ENCODE results near the gene PKD1.

Gene PKD1

DNA sequence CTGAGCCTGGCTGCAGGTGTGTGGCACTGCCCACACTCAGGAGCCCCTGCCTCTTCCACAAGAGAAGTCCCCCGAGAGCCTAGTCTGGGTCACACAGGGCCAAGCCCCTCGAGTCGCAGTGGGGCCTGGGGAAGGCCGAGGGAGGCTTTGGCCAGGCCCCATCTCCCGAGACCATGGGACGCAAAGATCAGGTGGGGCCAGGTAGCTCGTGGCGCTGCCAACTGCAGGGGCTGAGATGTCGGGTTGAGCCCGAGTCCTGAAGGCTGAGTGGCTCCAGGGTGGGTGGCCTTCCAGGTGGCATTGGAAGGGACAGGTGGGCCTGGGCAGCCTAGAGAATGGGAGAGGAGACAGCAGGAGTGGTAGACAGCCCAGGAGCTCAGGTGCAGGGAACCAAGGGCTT, 26.2 kb upstream of the PKD1 start:
- DNase-seq (ENCODE audit: insufficient read length, low spot score) (no peak), FAIRE-seq (no peak)
- no peak for TF ChIP-seq PAX5 (IDR thresholded peaks at IDR 0.05; ENCODE audit: insufficient read depth, low read length, severe bottlenecking)
- no peak for TF ChIP-seq POLR2AphosphoS5 (IDR thresholded peaks at IDR 0.05; ENCODE audit: low read depth, low read length)
- no peak for TF ChIP-seq POLR2A (IDR thresholded peaks at IDR 0.05; ENCODE audit: low read depth, low read length)
- TF ChIP-seq POU2F2 (IDR thresholded peaks at IDR 0.05; ENCODE audit: low read depth, low read length) = no peak
- no peak for TF ChIP-seq TAF1 (IDR thresholded peaks at IDR 0.05; ENCODE audit: low read depth, low read length)
- no peak for TF ChIP-seq SPI1 (IDR thresholded peaks at IDR 0.05; ENCODE audit: low read depth, low read length)

DNA sequence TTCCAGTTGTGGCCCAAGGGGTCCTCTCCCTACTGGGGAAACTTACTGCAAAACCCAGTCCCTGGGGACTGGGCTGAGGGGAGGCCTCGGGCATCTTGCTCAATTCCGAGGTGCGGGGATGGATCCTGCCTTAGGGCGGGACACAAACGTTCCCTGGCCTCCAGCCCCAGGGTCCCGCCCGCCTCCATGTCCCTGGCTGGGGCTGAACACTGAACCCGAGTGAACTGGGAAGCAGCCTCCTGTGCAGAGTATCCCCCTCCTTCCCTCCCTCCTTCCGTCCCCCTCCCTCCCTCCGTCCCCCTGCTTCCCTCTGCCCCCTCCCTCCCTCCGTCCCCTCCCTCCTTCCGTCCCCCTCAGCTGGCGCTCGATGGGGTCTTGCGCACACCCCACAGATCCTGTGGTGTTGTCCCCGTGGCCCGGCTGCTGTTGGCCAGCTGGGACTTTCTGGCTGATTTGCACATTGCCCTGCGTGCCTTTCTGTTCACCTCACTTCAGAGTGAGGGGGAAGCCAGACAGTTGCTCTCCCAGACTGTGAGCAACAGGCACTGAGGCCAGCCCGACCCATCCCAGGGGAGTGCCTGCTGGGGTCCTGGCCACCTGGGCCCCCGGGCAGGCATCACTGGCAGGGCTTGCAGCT, 25.3 kb upstream of the PKD1 start:
- no peak for TF ChIP-seq TAF1 (IDR thresholded peaks at IDR 0.05; ENCODE audit: low read depth, low read length)
- TF ChIP-seq PAX5 (IDR thresholded peaks at IDR 0.05; ENCODE audit: insufficient read depth, low read length, severe bottlenecking) = no peak
- no peak for TF ChIP-seq POLR2A (IDR thresholded peaks at IDR 0.05; ENCODE audit: low read depth, low read length)
- TF ChIP-seq SPI1 (IDR thresholded peaks at IDR 0.05; ENCODE audit: low read depth, low read length) = no peak
- no peak for TF ChIP-seq POLR2AphosphoS5 (IDR thresholded peaks at IDR 0.05; ENCODE audit: low read depth, low read length)
- no peak for TF ChIP-seq POU2F2 (IDR thresholded peaks at IDR 0.05; ENCODE audit: low read depth, low read length)
- DNase-seq (ENCODE audit: insufficient read length, low spot score) (no peak), FAIRE-seq (no peak)

DNA sequence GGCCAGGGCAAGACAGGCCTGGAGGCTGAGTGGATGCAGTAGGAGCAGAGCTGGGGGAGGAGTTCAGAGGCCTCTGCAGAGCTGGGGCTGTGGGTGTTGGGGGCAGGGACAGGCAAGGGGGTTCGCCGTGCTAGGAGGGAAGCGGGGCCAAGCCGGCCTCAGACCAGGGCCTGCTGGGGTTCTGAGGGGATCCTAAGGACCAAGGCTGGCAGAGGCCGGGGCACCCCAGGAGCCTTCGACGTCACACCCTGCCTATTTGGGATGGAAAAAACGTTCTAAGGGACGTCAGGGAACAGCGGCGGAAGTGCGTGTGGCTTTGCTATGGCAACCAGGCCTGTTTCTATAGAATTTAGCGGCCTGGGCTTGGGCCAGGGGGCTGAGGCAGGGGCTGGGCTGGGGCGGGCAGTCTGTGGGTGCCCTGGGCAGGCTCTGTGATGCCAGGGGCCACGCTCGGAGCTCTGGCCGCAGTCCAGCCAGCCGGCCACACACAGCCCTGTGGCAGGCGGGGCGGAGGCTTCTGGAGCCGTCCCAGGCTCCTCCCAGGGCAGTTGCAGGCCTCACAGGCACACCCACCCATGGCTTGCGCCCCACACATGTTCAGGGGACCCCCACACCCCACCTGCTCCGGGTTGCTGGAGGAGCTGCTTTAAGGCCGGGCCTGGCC, 23.6 kb upstream of the PKD1 start:
- no peak for TF ChIP-seq SPI1 (IDR thresholded peaks at IDR 0.05; ENCODE audit: low read depth, low read length)
- no peak for TF ChIP-seq PAX5 (IDR thresholded peaks at IDR 0.05; ENCODE audit: insufficient read depth, low read length, severe bottlenecking)
- no peak for TF ChIP-seq POLR2AphosphoS5 (IDR thresholded peaks at IDR 0.05; ENCODE audit: low read depth, low read length)
- TF ChIP-seq POLR2A (IDR thresholded peaks at IDR 0.05; ENCODE audit: low read depth, low read length) = no peak
- TF ChIP-seq TAF1 (IDR thresholded peaks at IDR 0.05; ENCODE audit: low read depth, low read length) = no peak
- TF ChIP-seq POU2F2 (IDR thresholded peaks at IDR 0.05; ENCODE audit: low read depth, low read length) = no peak
- FAIRE-seq = no peak
- no peak for DNase-seq (ENCODE audit: insufficient read length, low spot score)

DNA sequence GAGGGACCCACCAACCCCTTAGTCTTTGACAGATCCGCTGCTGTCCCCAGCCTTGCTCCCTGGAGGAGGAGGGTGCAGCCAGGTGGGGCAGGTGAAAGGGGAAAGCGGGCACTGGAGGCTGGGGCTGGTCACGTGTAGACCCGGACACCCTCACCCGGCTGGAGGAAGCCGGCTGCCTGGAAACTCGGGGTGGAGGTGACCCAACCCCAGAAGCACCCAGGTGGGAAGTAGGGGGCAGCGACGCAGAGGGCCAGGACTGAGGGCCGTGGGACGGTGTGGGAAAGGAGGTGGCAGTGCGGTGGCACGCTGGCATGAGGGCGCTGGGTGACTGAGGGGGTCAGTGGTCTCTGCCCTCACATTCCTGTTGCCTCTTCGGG, 22.6 kb upstream of the PKD1 start:
- TF ChIP-seq POU2F2 (IDR thresholded peaks at IDR 0.05; ENCODE audit: low read depth, low read length) (no peak), SPI1 (IDR thresholded peaks at IDR 0.05; ENCODE audit: low read depth, low read length) (no peak), PAX5 (IDR thresholded peaks at IDR 0.05; ENCODE audit: insufficient read depth, low read length, severe bottlenecking) (no peak), POLR2A (IDR thresholded peaks at IDR 0.05; ENCODE audit: low read depth, low read length) (no peak), TAF1 (IDR thresholded peaks at IDR 0.05; ENCODE audit: low read depth, low read length) (no peak), POLR2AphosphoS5 (IDR thresholded peaks at IDR 0.05; ENCODE audit: low read depth, low read length) (no peak)
- DNase-seq (ENCODE audit: insufficient read length, low spot score) (no peak), FAIRE-seq (no peak)

DNA sequence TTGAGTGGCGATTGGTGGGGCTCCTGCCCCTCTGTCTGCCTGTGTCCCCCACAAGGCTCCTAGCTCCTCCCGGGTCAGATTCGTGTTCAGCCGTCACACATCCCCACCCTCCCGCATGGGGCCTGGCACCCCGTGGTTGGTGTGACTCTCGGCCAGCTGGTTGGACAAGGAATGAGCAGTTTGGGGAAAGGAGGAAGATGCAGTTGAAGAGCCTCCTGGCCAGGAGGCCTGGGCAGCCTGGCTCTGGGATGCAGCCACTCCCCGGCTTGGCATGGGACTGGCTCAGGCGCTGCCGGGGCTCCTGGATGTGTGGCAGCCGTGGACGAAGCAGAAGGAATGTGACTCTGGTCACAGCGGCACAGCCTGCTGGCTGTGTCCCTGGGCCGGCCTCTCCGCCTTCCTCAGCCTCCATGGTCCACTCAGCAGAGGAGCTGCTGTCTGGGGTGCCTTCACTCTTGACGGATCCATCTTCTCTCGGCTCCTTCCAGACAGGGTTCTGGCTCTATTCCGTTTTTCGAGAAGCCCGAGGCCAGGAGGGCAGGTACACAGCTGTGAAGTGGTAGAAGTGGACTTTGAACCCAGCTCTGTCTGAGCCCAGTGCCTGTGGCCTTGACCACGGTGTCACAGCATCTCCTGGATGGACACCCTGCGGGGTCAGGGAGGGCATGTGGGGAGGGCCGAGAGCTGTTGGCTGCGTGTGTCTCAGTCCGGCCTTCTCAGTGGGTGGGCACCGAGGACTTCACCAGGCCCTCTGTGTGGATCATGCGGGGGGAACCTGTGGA, 22.0 kb upstream of the PKD1 start:
- no peak for DNase-seq (ENCODE audit: insufficient read length, low spot score)
- no peak for TF ChIP-seq TAF1 (IDR thresholded peaks at IDR 0.05; ENCODE audit: low read depth, low read length)
- no peak for TF ChIP-seq PAX5 (IDR thresholded peaks at IDR 0.05; ENCODE audit: insufficient read depth, low read length, severe bottlenecking)
- TF ChIP-seq POLR2A (IDR thresholded peaks at IDR 0.05; ENCODE audit: low read depth, low read length) = no peak
- TF ChIP-seq POU2F2 (IDR thresholded peaks at IDR 0.05; ENCODE audit: low read depth, low read length) = no peak
- no peak for TF ChIP-seq POLR2AphosphoS5 (IDR thresholded peaks at IDR 0.05; ENCODE audit: low read depth, low read length)
- no peak for TF ChIP-seq SPI1 (IDR thresholded peaks at IDR 0.05; ENCODE audit: low read depth, low read length)
- no peak for FAIRE-seq

DNA sequence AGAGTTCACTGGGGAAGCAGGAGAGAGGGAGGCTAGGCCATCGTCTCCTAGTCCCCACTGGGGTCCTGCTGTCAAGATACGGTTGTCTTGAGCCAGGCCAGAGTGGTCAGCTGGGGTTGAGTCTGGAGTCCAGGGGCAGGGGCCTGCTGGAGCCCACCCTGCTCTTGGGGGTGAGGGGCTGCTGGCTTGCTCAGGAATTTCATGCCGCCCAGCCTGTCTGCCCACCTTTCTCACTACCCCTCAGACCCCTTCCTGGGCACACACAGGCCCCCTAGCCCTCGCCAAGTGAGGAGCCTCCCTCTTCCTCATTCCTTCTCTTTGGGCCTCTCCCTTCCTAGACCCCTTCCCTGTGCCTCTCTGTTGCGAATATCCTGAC, 21.1 kb upstream of the PKD1 start:
- FAIRE-seq = no peak
- no peak for DNase-seq (ENCODE audit: insufficient read length, low spot score)
- TF ChIP-seq POU2F2 (IDR thresholded peaks at IDR 0.05; ENCODE audit: low read depth, low read length) = no peak
- no peak for TF ChIP-seq TAF1 (IDR thresholded peaks at IDR 0.05; ENCODE audit: low read depth, low read length)
- TF ChIP-seq SPI1 (IDR thresholded peaks at IDR 0.05; ENCODE audit: low read depth, low read length) = no peak

DNA sequence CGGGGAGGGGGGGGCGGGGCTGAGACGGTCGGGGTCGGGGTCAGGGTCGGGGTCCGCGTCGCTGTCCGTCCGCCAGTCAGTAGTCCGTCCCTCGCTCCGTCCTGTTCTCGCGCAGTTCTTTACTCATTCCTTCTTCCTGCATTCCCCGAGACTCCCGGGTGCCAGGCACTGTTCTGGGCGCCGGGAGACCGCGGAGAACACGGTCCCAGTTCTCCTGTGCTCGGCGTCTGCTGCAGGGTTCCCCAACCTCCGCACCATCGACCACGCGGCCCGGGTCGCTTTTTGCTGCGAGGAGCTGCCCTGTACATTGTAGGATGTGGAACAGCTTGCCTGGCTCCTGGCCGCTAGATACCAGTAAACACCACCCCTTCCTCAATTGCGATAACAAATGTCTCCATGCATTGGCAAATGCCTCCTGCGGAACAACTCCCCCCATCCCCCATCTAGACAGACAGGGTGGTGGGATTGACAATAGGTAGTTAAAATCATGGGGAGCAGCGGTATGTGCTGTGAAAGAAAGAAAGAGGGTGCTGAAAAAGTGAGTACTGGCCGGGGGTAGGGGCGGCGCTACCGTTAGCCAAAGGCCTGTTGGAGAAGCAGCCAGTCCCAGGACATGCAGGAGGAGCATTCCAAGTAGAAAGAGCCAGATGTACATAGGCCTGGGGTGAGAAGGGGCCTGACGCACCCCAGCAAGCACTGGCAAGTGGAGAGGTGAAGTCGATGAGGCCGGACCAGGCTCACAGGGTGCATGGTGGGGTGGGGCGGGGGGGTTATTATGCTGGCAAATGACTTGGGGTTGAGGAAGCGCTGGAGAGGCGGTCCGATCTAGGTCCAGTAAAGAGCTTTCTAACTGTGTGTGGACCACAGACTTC, 20.5 kb upstream of the PKD1 start:
- FAIRE-seq (peak; percentile 59), DNase-seq (ENCODE audit: insufficient read length, low spot score) (no peak)
- no peak for TF ChIP-seq SPI1 (IDR thresholded peaks at IDR 0.05; ENCODE audit: low read depth, low read length)
- no peak for TF ChIP-seq TAF1 (IDR thresholded peaks at IDR 0.05; ENCODE audit: low read depth, low read length)
- no peak for TF ChIP-seq PAX5 (IDR thresholded peaks at IDR 0.05; ENCODE audit: insufficient read depth, low read length, severe bottlenecking)
- no peak for TF ChIP-seq POLR2AphosphoS5 (IDR thresholded peaks at IDR 0.05; ENCODE audit: low read depth, low read length)
- no peak for TF ChIP-seq POLR2A (IDR thresholded peaks at IDR 0.05; ENCODE audit: low read depth, low read length)
- no peak for TF ChIP-seq POU2F2 (IDR thresholded peaks at IDR 0.05; ENCODE audit: low read depth, low read length)

DNA sequence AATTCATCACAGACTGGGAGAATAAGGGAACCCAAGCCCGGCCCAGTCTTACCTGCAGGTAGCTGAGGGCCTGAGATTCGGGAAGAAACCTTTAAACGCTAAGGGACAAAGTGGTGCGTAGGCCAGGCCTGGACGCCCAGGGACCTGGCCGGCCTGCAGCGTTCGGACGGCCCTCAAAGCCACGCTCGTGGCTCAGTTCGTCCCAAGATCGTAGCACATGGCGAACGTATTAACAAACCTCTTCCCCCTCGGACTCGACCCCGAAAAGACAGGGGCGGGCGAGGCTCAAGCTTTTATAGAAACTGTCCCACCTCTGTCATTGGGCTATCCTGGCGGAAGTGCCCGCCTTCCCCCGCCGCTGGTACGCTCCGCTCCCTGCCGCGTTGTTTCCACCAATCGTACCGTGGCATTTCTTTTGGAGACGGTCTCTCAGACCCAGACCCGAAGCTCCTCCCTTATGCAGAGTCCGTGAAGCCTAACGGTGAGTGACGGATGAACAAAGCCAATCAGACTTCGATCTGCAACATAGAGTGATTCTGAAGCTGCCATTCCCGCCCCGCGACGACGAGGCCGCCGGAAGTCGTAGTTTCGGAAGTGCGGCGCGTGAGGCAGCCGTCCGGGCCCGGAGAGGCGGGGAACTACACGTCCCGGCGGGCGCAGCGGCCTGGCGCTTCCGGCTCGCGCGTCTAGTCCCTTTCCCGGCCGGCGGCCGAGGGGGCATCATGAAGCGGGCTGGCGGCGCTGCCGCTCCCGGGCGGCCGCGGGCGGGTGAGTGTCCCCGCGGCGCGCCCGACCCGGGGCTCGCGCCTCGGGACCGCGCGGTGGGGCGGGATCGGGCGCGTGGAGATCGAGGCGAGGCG, 19.6 kb upstream of the PKD1 start, which contains the start of gene TRAF7:
Gene TRAF7, plus strand, starts transcription at position 692 of the 860 bp plus-strand sequence. CDS start 8,139 bp downstream, outside the sequence.
- FAIRE-seq = peak; percentile 97
- peak; percentile 99 for DNase-seq (ENCODE audit: insufficient read length, low spot score)

More for the DNA sequence above, 19.6 kb upstream of the PKD1 start, which contains the start of gene TRAF7:
- peak; percentile 100 for TF ChIP-seq POLR2AphosphoS5 (IDR thresholded peaks at IDR 0.05; ENCODE audit: low read depth, low read length)
- TF ChIP-seq PAX5 (IDR thresholded peaks at IDR 0.05; ENCODE audit: insufficient read depth, low read length, severe bottlenecking) = peak; percentile 58
- TF ChIP-seq SPI1 (IDR thresholded peaks at IDR 0.05; ENCODE audit: low read depth, low read length) = peak; percentile 49; the same call in 1 of the 2 replicates
- TF ChIP-seq POU2F2 (IDR thresholded peaks at IDR 0.05; ENCODE audit: low read depth, low read length) = peak; percentile 97
- peak; percentile 100 for TF ChIP-seq POLR2A (IDR thresholded peaks at IDR 0.05; ENCODE audit: low read depth, low read length)
- peak; percentile 99 for TF ChIP-seq TAF1 (IDR thresholded peaks at IDR 0.05; ENCODE audit: low read depth, low read length)

Measured in GM12891 (cell line).